ENCODE data around the gene PRDM16. TPM values are rescaled to one million over a fixed set of nuclear protein-coding genes. Genes with fewer than 3 reads are reported as not detected.

The PRDM16 gene
- total RNA-seq, 4 donors from 2014 or later: 5.9 to 41.7 (median 11.2) TPM

- TF ChIP-seq CTCF (IDR thresholded peaks at IDR 0.05) (no peak), EP300 (IDR thresholded peaks at IDR 0.05) (no peak)
- Histone ChIP-seq H3K9me3 (no peaks in the 10 kb centered on the region), H3K36me3 (peaks cover 0 to 5% (median 0%) of the 10 kb centered on the region in 3 donors), H3K27ac (no peak overlapping the region), H3K4me3 (no peak overlapping the region), H3K27me3 (peaks cover 0 to 10% of the 10 kb centered on the region in 2 donors), H3K4me1 (peaks cover 0 to 5% (median 0%) of the 10 kb centered on the region in 4 donors)
- WGBS, 2 donors: 79 to 86% methylated on average over 5 to 9 of the region's 9 CpGs
- DNase-seq (ENCODE audit: low spot score in 2 of 2): no peak
Observed at GRCh38 chr1:3053366-3053980, 15.5 kb upstream of the PRDM16 start.

GRCh38 chr1:3053986-3054385 is 15.0 kb upstream of the PRDM16 start:
- DNase-seq (ENCODE audit: low spot score in 2 of 2): no peak
- no peaks in the 10 kb centered on the region for H3K9me3 ChIP-seq
- no peak for TF ChIP-seq POLR2A (IDR thresholded peaks at IDR 0.05)
- TF ChIP-seq CTCF (IDR thresholded peaks at IDR 0.05): no peak
- TF ChIP-seq EP300 (IDR thresholded peaks at IDR 0.05): no peak
- peaks cover 0 to 5% (median 0%) of the 10 kb centered on the region in 4 donors for H3K4me1 ChIP-seq
- H3K27me3 ChIP-seq: peaks cover 0 to 10% of the 10 kb centered on the region in 2 donors
- H3K36me3 ChIP-seq: peaks cover 0 to 10% (median 0%) of the 10 kb centered on the region in 3 donors
- no peak overlapping the region for H3K27ac ChIP-seq
- no peak overlapping the region for H3K4me3 ChIP-seq
- WGBS, 2 donors: 57 to 85% methylated on average over 6 of the region's 6 CpGs

- H3K36me3 ChIP-seq: peaks cover 0 to 12% (median 0%) of the 10 kb centered on the region in 3 donors
- H3K4me3 ChIP-seq: no peak overlapping the region
- WGBS, 2 donors: 61 to 68% methylated on average over 12 of the region's 12 CpGs
- DNase-seq (ENCODE audit: low spot score in 2 of 2): no peak
- TF ChIP-seq CTCF (IDR thresholded peaks at IDR 0.05) (no peak), EP300 (IDR thresholded peaks at IDR 0.05) (no peak), POLR2A (IDR thresholded peaks at IDR 0.05) (no peak)
- peaks cover 0 to 10% of the 10 kb centered on the region in 2 donors for H3K27me3 ChIP-seq
- no peak overlapping the region for H3K27ac ChIP-seq
- peaks cover 0 to 5% (median 0%) of the 10 kb centered on the region in 4 donors for H3K4me1 ChIP-seq
- H3K9me3 ChIP-seq: no peaks in the 10 kb centered on the region
Observed at GRCh38 chr1:3054474-3054873, 14.5 kb upstream of the PRDM16 start.

GRCh38 chr1:3055051-3055450 is 14.0 kb upstream of the PRDM16 start:
- no peak for DNase-seq (ENCODE audit: low spot score in 2 of 2)
- Histone ChIP-seq H3K27ac (no peak overlapping the region), H3K9me3 (no peaks in the 10 kb centered on the region), H3K36me3 (peaks cover 0 to 18% (median 0%) of the 10 kb centered on the region in 3 donors), H3K27me3 (peaks cover 0 to 10% of the 10 kb centered on the region in 2 donors), H3K4me1 (peaks cover 0 to 5% (median 0%) of the 10 kb centered on the region in 4 donors), H3K4me3 (no peak overlapping the region)
- TF ChIP-seq CTCF (IDR thresholded peaks at IDR 0.05) (no peak), EP300 (IDR thresholded peaks at IDR 0.05) (no peak), POLR2A (IDR thresholded peaks at IDR 0.05) (no peak)
- 73 to 74% methylated on average over 9 of the region's 9 CpGs for WGBS, 2 donors

GRCh38 chr1:3056641-3057040 is 12.4 kb upstream of the PRDM16 start:
- Histone ChIP-seq H3K36me3 (peaks cover 0 to 22% (median 0%) of the 10 kb centered on the region in 3 donors), H3K27ac (no peak overlapping the region), H3K9me3 (no peaks in the 10 kb centered on the region), H3K27me3 (peaks cover 0 to 14% of the 10 kb centered on the region in 2 donors), H3K4me3 (no peak overlapping the region), H3K4me1 (peaks cover 0 to 9% (median 0%) of the 10 kb centered on the region in 4 donors)
- 91 to 97% methylated on average over 5 of the region's 5 CpGs for WGBS, 2 donors
- TF ChIP-seq CTCF (IDR thresholded peaks at IDR 0.05): no peak
- TF ChIP-seq POLR2A (IDR thresholded peaks at IDR 0.05): no peak
- TF ChIP-seq EP300 (IDR thresholded peaks at IDR 0.05): no peak
- no peak for DNase-seq (ENCODE audit: low spot score in 2 of 2)
